GM19238 (cell line): ENCODE results near the gene LANCL3.
"Not testable (repeated sequence)": the region's sequence is repeated elsewhere in the genome, so short reads cannot be mapped to it uniquely, and the experiment has no call there.

ENCODE experiments used
- DNase-seq: peaks from one replicate; pipeline ENCODE4 v3.0.0; 2011; ENCODE audit warnings: low spot score; ENCODE audit not compliant: insufficient read length

The LANCL3 gene

DNA sequence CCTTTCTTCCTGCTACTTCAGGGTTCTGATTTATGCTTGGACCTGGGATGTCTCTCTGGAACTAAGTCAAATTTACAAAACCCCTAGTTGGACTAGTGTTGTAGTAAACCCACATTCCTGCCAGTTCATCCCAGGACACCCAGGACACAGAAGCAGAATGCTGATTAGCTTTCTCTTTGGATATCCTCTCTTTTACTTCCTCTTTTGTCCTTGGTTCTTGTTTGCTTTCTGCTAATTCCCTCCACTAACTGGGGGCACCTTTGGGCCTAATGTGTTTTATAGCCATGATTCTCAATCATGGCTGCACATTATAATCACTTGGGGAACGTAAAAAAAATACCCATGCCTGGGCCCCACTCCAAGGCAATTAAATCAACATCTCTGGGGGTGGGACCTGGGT is 42.5 kb downstream of the LANCL3 start:
- DNase-seq = no peak

DNA sequence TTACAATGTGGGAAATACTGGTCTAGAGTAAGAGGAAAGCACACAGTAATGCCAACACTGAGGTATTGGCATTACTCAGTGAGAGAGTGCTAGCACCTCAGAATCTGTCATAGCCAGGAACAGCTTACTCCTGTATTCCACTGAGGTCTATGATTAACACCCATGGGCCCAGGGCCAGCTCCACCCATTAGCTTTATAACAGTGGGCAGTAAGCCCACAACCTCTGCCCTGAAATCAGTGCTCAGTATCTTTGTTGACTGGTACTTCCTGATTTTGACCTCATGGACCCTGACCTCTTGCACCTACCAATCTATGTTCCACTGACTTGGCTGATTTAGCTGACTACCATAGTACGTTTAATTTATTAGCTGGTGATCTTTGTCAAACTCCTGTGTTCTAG is 56.1 kb downstream of the LANCL3 start:
- no peak for DNase-seq

DNA sequence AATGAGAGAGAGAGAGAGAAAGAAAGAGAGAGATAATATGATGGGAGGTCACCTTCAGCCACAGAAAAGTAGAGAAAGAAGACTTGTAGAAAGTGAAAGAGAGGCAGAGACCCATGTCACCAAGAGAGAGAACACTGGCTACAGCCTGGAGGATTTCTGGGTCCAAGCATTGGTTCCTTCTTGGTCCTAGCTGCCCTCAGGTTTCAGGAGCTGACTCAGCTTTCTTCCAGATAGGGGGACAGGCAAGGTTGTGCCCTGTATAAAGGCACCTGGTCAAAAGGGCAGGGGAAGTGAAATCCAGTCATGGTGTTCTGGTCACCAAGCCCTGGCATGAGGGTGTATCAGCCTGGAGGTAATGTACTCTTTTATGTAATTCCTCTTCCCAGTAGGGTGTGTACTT is 66.6 kb downstream of the LANCL3 start:
- no peak for DNase-seq

DNA sequence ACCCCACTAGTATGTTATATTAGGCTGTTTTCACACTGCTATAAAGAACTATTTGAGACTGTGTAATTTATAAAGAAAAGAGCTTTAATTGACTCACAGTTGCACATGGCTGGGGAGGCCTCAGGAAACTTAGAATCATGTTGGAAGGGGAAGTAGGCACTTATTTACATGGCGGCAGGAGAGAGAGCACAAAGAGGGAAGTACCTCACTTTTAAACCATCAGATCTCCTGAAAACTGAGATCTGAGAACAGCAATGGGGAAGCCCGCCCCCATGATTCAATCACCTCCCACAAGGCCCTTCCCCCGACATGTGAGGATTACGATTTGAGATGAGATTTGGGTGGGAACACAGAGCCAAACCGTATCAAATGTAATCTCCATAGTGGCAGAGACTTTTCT is 68.7 kb downstream of the LANCL3 start:
- DNase-seq = no peak

DNA sequence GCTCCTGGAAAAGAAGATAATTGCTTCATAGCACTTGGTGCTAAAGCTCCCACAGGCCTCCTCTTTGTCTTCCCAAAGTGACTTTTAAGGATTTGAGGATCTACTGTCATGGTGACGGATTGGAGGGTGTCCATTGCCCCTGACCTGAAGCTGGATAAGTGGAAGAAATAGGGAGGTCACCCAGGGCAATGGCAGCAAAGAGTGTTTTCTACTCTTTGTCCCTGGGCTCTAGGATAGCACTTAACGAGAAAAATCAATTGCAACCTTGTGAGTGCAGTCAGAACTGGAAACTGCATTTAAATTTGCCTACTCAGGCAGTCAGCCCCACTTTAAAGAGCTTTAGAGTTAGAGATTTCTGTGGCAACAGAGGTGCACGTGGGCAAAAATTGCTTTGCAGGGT is 70.4 kb downstream of the LANCL3 start:
- no peak for DNase-seq

DNA sequence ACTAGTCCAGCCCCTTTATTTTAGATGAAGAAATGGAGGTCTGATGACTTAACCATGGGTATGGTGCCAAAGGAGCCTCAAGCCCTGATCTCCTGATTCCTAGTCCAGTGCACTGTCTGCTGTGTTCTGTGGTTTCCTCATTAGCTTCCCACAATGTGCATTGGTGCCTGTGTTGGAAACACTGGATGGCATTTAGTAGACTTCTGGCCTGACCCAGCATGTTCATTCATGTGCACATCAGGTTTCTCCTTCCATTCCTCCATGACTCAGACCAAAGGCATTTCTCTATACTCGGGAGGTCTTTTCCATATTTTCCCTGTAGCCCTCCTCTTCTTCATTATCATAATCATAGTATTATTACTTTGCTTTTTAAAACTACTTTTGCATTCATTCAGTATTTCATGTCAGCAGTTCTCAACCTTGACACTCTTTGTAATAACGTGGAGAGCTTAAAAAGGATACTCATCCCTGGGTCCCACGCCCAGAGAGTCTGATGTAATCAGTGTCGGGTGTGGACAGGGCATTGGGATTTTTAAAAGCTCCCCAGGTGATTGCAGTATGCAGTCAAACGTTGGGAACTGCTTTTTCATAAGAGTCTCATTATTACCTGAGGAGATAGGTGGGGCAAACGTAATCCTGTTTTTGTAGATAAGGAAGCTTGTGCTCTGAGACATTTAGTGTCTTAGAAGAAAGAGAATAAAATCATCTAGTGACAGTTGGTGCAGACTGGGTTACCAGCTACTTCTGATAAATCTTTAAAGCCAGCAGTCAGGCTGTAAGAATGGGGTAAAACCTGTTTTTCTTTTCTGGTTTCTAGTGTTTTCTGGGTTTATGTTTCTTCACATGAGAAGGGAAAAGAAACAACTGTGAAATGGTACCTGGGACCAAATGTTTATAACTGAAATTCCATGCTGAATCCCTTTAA is 73.2 kb downstream of the LANCL3 start:
- DNase-seq = no peak

DNA sequence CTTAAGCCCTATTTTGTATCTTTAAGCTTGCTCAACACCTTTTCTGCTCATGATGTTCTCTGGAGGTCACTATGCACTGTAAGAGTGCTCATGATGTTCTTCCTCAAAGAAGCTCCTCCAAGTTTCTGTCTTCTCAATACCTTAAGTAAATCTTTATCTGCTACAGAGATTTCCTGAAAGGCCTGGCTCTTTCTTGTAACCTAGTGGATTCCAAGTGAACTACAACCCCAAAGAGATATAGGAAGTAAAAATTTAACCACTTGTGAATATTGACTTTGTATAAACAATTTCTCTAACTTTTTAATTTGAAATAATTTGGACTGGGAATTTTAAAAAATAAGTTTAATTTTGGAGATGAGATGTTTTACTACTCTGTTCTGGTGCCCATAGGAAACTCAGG is 74.8 kb downstream of the LANCL3 start:
- no peak for DNase-seq

DNA sequence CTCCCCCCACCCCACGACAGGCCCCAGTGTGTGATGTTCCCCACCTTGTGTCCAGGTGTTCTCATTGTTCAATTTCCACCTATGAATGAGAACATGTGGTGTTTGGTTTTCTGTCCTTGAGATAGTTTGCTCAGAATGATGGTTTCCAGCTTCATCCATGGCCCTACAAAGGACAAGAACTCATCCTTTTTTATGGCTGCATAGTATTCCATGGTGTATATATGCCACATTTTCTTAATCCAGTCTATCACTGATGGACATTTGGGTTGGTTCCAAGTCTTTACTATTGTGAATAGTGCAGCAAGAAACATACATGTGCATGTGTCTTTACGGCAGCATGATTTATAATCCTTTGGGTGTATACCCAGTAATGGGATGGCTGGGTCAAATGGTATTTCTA is 79.4 kb downstream of the LANCL3 start:
- DNase-seq = not testable (repeated sequence)

DNA sequence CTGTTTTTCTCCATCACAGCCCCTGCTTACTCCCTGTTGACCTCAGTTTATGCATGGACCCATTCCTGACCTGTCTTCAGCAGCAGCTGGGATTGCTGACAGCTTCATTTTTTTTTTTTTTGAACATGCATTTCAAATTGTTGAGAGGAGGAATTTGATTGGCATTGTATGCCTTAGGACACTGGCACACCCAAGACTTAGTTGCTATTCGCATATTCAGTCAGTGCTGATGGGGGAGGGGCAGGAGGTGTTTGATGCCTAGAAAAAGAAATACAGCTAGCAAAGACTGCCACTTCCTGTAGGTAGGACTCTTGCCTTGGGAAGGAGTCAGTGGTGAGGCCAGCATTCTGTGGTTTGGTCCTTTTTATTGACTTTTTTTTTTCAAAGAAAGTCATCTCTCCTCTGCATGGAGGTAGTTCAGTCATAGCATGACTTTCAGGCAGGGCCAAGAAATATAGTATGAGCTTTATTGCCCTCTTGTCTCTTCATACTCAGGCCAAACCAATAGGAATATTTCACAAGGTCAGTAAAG is 80.5 kb downstream of the LANCL3 start:
- no peak for DNase-seq

DNA sequence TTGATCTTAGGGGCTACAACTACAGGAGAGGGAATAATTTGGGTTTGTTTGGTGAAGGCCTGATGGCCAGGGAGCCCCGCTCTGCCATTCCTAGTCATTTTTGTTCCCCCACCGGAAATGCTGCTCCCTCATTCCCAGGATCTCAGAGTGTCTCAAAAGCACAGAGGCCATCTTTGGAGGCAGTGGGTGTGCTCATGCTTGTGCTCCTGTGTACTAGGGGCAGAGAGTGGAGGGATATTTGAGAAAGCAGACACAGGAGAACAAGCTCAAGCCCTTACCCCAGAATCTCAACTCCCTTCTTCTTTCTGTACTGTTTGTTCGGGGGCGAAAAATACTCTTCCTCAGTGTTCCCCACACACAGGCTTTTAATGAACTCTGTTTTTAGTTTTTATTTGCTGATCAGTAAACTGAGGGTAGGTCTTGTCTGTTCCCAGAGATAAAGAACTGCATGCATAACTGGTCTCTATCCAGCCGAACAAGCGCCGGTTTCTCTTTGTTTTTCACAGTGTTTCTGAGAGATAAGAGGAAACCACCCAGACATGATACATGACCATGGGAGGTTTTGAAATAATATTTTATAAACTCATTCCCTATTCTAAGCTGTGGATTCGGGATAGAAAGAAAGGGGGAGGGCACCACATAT is 81.2 kb downstream of the LANCL3 start:
- no peak for DNase-seq

DNA sequence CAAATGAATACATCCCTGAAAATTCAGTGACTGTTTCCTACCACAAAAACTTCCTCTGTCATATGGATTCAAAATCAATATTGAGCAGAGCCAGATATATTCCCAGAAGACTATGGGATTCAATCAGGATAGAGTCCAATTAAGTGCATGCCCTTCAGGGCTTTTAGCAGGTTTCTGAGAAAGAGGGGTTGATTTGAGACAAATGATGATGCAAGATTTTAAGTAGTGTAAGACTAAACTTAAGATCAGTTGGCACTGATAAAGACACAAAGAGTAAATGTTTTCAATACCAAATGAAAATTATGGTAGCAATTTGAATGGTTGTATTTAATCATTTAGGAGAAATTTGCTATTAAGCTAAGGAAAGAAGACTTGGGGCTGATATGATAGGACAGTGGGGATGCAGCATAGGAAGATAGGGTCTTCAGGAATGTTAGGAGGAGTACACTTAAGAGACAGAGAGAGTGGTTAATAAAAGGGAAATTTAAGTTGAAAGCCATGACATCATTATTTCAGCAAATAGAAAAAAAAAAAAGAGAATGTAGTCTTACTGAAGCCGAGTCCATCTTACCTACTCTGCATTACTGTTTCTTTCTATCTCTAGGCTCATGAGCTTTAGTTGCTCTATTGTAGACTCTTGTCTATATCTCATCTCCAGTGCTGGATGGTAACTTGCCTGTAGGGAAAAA is 82.1 kb downstream of the LANCL3 start:
- no peak for DNase-seq

DNA sequence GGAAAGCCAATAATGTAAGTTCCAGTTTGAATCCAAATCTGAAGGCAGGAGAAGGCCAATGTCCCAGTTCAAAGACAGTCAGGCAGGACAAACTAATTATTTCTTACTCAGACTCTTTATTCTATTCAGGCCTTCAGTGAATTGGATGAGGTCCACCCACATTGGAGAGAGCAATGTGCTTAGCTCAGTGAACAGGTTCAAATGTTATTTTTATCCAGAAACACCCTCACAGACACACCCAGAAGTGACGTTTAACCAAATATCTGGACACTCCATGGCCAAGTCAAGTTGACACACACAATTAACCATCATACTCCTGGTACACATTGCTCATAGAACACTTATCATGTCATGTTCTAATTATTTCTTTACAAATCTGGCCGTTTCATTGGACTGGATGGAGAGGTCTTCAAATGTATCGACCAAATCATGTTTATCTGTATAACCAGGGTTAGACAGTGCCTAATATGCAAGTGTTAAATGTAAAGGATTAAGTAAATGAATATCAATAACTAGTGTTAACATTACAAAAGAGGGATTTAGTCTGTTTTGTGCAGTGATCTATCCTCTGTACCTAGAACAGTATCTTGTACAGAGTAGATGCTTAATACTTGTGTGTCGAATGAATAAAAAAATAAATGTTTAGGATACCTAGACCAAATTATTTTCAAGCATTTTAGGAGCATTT is 87.0 kb downstream of the LANCL3 start:
- DNase-seq = no peak

DNA sequence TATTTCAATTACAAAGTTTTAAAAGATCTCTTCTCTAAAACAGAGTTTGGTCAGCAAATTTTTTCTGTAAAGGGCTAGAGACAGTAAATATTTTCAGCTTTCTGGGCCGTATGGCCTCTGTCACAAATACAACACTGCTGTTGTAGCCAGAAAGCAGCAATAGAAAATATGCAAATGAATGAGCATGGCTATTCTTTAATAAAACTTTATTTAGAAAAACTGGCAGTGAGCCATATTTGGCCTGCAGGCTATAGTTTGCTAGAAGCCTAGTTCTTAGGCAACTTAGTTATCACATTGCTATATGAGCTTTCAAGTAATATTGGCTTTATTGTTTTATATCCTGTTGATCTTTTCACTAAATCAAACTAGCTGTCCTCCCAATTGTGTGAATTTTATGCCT is 87.6 kb downstream of the LANCL3 start:
- no peak for DNase-seq

DNA sequence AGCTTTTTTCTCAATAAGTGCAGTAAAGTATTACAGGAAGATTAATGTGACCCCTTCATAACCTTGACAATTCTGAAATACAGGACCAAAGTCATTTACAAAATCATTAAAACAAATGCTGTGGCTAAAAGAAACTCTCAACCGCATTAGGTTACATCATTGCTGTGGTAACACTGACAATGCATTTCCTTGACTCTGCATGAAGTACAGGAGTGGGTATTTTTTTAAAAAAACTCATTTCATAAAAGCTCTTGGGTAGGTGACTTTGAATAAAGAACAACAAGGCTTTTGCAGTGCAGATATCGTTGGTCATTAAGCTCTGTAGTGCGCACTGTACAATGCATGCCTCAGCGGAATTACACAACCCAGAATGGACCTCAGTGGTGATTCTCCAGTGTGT is 90.7 kb downstream of the LANCL3 start:
- no peak for DNase-seq

DNA sequence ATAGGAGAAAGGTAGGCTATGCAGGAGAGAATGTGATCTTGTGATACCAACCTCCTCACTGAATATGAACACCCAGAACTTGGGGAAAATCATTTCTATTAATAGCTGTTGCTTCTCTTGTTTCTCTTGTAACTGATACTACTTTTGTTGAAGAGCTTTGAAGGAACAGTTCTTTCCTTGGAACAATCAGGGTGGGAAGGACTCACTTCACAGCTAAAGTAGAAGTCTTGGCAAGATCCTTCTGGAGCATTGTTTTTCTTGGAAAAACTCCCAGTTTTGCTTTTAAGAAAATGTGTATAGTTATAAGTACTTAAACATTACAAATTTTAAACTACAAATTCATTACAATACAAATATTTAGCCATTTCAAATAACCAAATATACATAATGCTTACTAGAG is 95.1 kb downstream of the LANCL3 start:
- no peak for DNase-seq

DNA sequence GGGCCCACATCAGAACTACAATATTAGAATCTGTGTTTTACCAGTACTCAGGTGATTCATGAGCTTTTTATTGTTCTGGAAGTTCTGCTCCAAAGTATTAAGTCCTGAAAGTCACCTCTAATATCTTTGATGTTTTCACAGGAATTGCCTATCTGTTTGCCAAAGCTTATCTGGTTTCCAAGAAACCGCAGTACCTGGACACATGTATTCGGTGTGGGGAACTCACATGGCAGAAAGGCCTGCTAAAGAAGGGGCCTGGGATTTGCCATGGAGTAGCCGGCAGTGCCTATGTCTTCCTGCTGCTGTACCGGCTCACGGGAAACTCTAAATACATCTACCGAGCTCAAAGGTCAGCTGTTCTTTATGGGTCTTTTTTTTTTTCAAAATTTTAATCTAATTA is 95.7 kb downstream of the LANCL3 start:
- DNase-seq = no peak

DNA sequence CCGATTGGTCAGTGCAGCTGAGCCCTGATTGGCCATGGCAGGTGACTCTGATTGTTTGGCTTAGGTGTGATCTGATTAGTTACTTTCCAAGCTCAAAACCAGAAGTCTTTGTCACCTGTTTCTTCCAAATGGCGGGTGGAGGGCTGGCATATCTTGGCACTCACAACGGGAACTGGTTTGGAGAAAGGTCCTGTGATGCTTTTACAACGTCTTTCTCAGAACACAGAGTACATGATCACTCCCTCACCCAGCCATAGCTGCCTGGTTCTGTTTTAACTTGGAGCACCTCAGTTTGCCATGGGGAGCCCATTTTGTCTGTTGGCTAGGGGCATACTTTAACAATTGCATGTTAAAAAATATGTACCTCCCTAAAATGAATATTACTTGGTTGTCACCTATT is 101.1 kb downstream of the LANCL3 start:
- no peak for DNase-seq

DNA sequence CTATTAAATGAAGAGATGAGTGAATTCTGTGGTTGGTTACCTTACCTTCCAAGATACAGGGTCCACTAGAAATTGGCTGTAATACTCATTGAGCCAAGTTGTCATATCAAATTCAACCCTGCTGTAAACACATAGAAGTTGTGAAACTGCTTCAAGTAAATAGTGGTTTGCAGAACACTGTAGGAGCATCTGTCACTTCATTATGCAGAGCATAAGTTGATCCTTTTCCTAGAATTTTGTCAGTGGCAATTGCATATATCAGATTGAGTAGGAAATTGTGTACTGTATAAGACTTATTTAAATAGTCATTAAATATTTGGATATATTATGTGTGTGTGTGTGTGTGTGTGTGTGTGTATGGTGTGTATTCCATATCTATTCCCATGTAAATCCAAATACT is 105.3 kb downstream of the LANCL3 start:
- no peak for DNase-seq

DNA sequence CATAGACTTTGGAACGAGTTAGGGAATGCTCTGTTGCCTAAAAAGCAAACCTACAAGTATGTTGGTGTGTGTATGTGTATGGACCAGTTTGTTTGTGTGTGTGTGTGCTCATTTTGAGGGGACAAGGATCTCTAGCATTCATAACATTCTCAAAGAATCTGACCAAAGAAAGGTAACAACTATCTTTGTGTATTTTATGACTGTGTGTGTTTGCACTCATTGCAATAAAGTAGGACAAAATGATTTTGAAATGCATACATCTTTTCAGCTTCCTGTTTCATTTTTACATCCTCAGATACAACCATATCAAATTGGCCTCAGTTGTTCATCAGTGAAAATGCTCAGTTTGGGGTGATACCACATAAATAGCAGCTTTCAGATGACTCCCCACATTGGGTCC is 105.8 kb downstream of the LANCL3 start:
- DNase-seq = no peak

DNA sequence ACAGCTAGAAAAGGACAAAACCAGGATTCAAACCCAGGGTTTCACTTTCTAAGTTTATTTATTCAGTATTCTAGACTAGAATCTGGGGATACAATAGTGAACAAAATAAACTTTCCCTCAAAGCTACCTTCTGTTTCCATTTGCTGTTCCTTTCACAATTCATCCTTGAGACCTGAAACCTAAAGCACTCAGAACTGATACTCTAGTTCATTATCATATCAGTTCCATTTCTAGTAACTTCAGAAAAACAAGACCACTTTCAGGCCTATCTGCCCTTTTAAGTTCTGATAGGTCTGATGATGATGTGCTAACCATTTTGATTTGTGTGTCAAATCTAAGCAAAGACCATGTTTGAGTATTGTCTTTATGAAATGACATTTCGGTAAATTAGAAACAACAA is 106.3 kb downstream of the LANCL3 start:
- DNase-seq = no peak

DNA sequence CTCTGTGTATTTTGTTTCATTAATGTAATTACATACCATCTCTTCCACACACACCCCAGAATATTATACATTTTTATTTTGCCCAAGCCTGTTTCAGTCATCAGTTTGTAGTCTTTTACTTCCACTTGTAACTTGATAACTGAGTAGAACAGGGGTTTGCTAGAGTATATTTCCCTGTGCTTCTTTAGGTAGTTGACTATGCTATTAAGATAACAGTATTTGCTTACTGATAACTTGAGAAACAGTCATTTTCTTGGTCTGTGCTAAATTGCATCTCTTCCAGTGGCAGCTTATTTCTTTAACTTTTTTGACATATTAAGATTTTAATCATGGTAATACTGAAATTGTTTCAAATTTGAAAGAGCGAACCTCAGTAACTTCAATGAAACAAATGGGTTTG is 107.1 kb downstream of the LANCL3 start:
- DNase-seq = no peak

DNA sequence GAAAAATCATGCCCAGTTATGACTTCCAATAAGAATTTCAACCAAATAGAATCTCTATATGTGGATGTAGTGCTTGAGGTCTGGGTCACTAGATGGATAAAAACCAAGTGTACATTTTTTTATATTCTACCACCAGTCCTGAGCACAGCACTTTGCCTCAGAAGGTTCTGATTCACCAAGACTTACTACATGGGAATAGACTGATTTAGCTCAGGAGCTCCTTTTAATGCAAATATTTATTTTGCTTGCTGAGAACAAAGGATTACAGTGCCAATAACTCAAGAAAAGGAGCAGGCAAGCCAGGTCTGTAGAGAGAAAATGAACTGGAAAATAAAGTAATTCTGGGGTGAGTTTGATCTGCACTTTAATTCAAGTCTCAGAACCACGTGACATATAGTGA is 107.8 kb downstream of the LANCL3 start:
- no peak for DNase-seq
